UCSD-AML1 (cell line): ENCODE results near the gene WDR48.
"Not testable (repeated sequence)": the region's sequence is repeated elsewhere in the genome, so short reads cannot be mapped to it uniquely, and the experiment has no call there.

ENCODE experiments used
- DNase-seq: peaks from one replicate; lab custom pipeline; 2025; ENCODE audit not compliant: unreplicated experiment; lab: John Stamatoyannopoulos, UW

Gene WDR48

GRCh38 chr3:39051649-39052561, at the start of gene WDR48, which contains the start of gene SCN11A:
Gene WDR48 (plus strand): TSS chr3:39052016. CDS start chr3:39052026, 10 bp downstream.
Gene SCN11A (minus strand): TSS chr3:39051944. CDS start chr3:38950362, 101,582 bp downstream.
- peak; percentile 85 for DNase-seq

- no peak for DNase-seq
Measured at GRCh38 chr3:39005295-39005694, 46.5 kb upstream of the WDR48 start.

- DNase-seq = no peak
Measured at GRCh38 chr3:39011191-39011736, 40.6 kb upstream of the WDR48 start.

- peak; percentile 45 for DNase-seq
Measured at GRCh38 chr3:39013289-39013688, 38.5 kb upstream of the WDR48 start.

- no peak for DNase-seq
Measured at GRCh38 chr3:39013921-39014509, 37.8 kb upstream of the WDR48 start.

GRCh38 chr3:39015418-39015817, 36.4 kb upstream of the WDR48 start:
- DNase-seq = no peak

GRCh38 chr3:39019299-39019698, 32.5 kb upstream of the WDR48 start:
- DNase-seq = no peak

- no peak for DNase-seq
Measured at GRCh38 chr3:39021029-39021428, 30.8 kb upstream of the WDR48 start.

- DNase-seq = no peak
Measured at GRCh38 chr3:39021465-39022285, 30.1 kb upstream of the WDR48 start.

- no peak for DNase-seq
Measured at GRCh38 chr3:39022286-39022630, 29.6 kb upstream of the WDR48 start.

- no peak for DNase-seq
Measured at GRCh38 chr3:39024497-39024896, 27.3 kb upstream of the WDR48 start.

- no peak for DNase-seq
Measured at GRCh38 chr3:39025222-39025970, 26.4 kb upstream of the WDR48 start.

- no peak for DNase-seq
Measured at GRCh38 chr3:39028546-39028945, 23.3 kb upstream of the WDR48 start.

GRCh38 chr3:39029556-39029955, 22.3 kb upstream of the WDR48 start:
- no peak for DNase-seq

GRCh38 chr3:39038165-39038564, 13.7 kb upstream of the WDR48 start:
- no peak for DNase-seq

GRCh38 chr3:39050029-39050428, 1.8 kb upstream of the WDR48 start:
- DNase-seq = no peak

GRCh38 chr3:39052583-39052982, 767 bp downstream of the WDR48 start:
- DNase-seq = no peak

- DNase-seq = no peak
Measured at GRCh38 chr3:39053696-39054095, 1.9 kb downstream of the WDR48 start.

- no peak for DNase-seq
Measured at GRCh38 chr3:39056151-39056550, 4.3 kb downstream of the WDR48 start.

- not testable (repeated sequence) for DNase-seq
Measured at GRCh38 chr3:39061228-39061627, 9.4 kb downstream of the WDR48 start.

GRCh38 chr3:39062180-39062579, 10.4 kb downstream of the WDR48 start:
- DNase-seq = no peak
